HEK293T (cell line): ENCODE measurements around the gene LSP1.

Source experiments
- BHLHE40 ChIP-seq: fragments of 450-650 bp; IDR thresholded peaks from 2 replicates; pipeline ENCODE4 v1.6.1; 2016; ENCODE audit warnings: mild to moderate bottlenecking, moderate library complexity, borderline replicate concordance
- FOXA1 ChIP-seq: fragments of 450-650 bp; IDR thresholded peaks from 2 replicates; pipeline ENCODE4 v1.6.1; 2016; ENCODE audit warnings: mild to moderate bottlenecking
- FOXM1 ChIP-seq: fragments of 450-650 bp; IDR thresholded peaks from 2 replicates; pipeline ENCODE4 v1.6.1; 2017; ENCODE audit warnings: mild to moderate bottlenecking, borderline replicate concordance
- SUZ12 ChIP-seq: fragments of 450-650 bp; IDR thresholded peaks from 2 replicates; pipeline ENCODE4 v1.6.1; 2016; ENCODE audit warnings: mild to moderate bottlenecking

DNA sequence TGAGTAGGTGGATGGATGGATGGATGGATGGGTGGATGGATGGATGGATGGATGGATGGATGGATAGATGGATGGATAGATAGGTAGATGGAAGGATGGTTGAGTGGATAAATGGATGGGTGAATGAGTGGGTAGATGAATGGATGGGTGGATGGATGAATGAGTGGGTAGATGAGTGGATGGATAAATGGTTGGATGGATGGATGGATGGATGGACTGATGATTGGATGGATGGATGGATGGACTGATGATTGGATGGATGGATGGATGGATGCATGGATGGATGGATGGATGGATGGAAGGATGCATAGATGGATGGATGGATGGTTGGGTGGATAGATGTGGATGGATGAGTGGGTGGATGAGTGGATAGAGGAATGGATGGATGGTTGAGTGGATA lies 31.3 kb upstream of the LSP1 start:
- TF ChIP-seq FOXA1 (no peak), FOXM1 (no peak), SUZ12 (no peak), BHLHE40 (no peak)
